HG03460 (cell line): ENCODE data around the gene XPO6.

Experiments
- ATAC-seq: cut with Tn5 transposase; IDR thresholded peaks from one replicate; pipeline ENCODE4 v1.9.1; 2021; ENCODE audit not compliant: unreplicated experiment

The XPO6 gene

GRCh38 chr16:28064706-28065249 lies 147.0 kb downstream of the XPO6 start:
- ATAC-seq = no peak

GRCh38 chr16:28064150-28064549 lies 147.6 kb downstream of the XPO6 start:
- ATAC-seq = no peak

GRCh38 chr16:28063591-28064061 lies 148.1 kb downstream of the XPO6 start, which contains the start of gene GSG1L:
TSS of gene GSG1L (minus strand) at chr16:28063714. CDS start at chr16:28063424, 290 bp downstream.
- no peak for ATAC-seq

DNA sequence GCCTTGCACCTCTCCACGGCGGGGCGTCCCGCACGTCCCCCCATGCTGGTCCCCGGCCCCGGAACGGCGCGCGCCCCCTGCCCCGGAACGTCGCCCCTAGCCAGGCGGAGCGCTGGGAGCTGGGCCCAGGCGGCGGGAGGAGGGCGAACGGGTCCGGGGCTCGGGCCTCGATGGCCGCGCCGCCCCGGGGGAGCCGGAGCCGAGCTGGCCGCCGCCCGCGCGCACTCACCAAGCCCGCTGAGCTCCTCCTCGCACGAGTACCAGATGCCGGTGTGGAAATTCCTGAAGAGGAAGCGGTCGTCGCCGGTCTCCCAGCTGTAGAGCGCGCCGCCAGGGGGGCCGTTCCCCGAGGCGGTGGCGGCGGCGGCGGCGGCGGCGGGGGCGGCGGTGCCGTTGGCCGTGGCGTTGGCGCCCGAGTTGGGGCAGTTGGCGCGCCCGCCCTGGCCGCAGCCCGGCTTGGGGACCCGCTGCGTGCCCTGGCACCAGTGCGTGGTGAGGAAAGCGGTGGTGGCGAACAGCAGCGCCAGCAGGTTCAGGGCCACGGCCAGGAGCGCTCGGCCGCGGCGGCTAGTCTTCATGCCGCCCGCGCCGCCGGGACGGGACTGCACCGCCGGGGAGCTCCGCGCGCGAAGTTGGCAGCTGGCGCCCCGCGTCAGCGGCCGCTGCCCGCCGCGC lies 148.8 kb downstream of the XPO6 start:
- no peak for ATAC-seq

DNA sequence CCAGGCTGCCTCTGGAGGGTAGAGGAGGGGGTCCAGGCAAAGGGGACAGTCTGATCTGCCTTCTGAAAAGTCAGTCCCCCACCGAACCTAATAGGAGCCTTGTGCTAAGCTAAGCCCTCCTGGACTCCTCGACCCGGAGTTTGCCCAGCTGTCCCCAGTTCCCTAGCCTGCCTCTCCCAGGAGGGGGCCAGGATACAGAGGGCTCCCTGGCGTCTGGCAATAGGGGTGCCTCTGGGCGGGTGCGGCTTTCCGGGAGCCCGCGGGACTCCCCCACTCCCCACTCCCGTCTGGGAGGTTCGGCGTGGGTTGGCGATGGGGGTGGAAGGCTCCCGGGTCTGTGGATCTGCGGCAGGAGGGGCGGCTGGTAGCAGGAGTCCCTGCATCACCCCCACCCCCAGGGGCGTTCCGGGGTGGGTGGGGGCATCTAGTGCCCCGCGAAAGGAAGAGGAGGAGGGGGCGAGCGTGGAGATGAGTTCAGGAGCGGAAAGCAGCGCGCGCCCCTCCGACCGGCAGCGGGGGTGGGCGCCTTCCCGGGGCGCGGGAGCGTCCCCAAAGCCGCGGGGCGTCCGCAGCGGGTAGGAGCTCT lies 149.4 kb downstream of the XPO6 start:
- no peak for ATAC-seq

GRCh38 chr16:28061352-28062101 lies 150.2 kb downstream of the XPO6 start:
- no peak for ATAC-seq

GRCh38 chr16:28059841-28060575 lies 151.8 kb downstream of the XPO6 start:
- no peak for ATAC-seq

DNA sequence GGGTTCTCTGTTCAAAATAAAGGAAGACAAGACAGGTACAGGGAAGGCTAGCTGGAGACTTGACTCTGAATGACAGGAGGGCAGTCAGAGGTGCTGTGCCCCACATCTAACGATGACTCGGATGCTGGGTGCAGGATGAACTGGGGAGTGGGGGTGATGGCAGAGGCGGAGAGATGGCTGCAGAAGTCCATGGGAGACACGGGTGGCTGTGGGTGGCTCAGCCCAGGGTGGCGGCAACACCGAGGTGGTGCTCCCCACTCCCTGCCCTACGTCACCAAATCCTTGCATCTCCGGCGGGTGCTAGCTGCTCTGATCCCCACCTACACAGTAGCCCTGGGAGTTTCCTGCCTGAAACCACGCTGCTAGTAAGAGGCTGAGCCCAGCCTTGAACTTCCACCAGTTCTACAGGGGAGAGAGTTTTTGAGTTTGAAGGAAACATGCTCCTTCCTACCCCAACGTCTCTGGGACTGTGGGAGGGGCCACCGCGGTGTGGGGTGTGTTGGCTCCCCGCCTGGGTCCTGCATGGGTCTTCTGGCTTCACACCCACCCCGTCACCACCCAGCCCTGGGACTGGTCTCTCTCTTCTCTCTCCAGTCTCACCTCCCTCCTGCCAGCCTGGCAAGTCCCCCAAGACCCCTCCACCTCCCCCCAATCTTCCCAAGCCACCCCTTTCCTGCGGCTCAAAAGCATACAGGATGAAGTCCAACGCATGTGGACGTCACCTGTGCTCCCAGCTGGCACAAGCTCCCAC lies 152.8 kb downstream of the XPO6 start:
- no peak for ATAC-seq

- ATAC-seq = no peak
Measured at GRCh38 chr16:28057949-28058348, 153.8 kb downstream of the XPO6 start.

- no peak for ATAC-seq
Measured at GRCh38 chr16:28053461-28053860, 158.3 kb downstream of the XPO6 start.

DNA sequence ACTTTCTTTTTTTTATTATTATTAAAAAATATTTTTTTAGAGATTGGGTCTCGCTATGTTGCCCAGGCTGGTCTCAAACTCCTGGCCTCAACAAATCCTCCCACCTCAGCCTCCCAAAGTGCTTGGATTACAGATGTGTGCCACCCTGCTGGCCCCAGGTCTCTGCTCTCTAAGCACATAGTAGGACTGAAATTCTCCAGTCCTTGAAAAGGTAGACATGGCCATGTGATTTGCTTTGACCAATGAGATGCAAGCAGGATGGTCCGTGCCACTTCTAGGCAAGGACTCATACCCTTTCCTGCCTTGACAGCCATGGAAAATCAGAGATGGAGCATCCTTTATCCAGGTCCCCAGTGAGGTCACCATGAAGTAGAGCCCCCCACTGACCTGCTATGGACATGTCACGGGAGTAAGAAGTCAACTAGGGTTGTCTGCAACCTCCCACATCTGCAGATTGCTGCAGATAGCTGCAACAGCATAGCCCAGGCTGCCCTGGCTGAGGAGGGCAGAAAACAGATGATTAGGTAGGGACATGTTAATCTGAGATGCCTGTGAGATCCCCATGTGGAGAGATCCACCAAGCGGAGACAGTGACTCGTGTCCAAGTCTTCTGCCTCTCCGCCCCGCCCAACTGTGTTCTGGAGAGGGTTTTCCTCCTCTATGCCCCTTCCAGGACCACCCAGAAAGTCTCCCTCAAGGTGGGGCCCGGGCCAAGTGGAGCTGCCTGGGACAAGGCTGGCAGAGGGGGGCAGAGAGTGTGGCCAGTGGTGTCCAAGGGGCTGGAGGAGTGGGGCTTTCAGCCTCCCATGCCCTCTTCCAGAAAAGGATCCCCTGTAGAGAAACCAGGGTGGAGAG lies 159.3 kb downstream of the XPO6 start:
- ATAC-seq = no peak

DNA sequence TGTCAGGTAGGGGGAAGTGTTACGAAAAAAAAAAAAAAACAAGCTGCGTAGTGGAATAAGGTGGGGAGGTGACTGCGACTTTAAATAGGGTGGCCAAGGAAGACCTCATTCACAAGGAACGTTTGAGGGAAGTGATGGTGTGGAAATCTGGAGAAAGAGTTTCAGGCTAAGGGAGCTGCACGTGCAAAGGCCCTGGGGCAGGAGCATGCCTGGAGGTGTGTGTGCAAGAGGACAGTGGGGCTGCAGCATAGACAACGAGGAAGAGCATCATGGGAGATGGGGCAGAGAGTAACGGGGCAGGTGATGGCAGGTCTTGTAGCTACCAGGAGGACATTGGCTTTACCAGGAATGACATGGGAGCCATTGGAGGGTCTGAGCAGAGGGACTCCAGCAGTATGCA lies 160.3 kb downstream of the XPO6 start:
- no peak for ATAC-seq
